ENCODE data around the gene VWA3B.

DNA sequence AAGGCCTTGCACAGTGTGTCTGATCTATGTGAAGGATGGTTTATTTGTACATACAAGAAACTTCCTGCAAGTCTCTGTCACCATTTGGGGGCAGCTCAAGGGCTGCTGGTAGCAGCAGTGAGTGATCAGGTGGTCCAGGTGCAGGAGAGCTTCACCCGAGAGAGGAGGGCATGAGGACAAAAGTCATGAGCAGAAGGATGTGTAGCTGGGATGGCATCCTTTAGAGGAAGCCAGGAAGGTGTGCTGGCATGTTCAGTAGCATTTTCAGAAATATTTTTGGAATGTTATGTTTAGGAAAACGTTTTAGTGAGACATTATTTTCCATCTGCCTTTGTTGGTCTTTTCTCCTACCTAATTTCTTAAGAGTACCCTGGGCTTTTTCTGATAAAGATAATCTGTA is 31.9 kb downstream of the VWA3B start:
- TF ChIP-seq POLR2A (IDR thresholded peaks at IDR 0.05): no peak
- TF ChIP-seq EP300 (IDR thresholded peaks at IDR 0.05): no peak
- TF ChIP-seq, protein P1, sequence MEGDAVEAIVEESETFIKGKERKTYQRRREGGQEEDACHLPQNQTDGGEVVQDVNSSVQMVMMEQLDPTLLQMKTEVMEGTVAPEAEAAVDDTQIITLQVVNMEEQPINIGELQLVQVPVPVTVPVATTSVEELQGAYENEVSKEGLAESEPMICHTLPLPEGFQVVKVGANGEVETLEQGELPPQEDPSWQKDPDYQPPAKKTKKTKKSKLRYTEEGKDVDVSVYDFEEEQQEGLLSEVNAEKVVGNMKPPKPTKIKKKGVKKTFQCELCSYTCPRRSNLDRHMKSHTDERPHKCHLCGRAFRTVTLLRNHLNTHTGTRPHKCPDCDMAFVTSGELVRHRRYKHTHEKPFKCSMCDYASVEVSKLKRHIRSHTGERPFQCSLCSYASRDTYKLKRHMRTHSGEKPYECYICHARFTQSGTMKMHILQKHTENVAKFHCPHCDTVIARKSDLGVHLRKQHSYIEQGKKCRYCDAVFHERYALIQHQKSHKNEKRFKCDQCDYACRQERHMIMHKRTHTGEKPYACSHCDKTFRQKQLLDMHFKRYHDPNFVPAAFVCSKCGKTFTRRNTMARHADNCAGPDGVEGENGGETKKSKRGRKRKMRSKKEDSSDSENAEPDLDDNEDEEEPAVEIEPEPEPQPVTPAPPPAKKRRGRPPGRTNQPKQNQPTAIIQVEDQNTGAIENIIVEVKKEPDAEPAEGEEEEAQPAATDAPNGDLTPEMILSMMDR (IDR thresholded peaks at IDR 0.05): no peak

All from tibial nerve (tissue), 4 donors.